ENCODE data around the gene SMPD3. TPM values are rescaled to one million over a fixed set of nuclear protein-coding genes. Genes with fewer than 3 reads are reported as not detected.

SMPD3 gene
- total and polyA plus RNA-seq, 2 donors (not counting 3 experiments of a cell fraction or from before 2014, with no cell fraction given) = not detected

DNA sequence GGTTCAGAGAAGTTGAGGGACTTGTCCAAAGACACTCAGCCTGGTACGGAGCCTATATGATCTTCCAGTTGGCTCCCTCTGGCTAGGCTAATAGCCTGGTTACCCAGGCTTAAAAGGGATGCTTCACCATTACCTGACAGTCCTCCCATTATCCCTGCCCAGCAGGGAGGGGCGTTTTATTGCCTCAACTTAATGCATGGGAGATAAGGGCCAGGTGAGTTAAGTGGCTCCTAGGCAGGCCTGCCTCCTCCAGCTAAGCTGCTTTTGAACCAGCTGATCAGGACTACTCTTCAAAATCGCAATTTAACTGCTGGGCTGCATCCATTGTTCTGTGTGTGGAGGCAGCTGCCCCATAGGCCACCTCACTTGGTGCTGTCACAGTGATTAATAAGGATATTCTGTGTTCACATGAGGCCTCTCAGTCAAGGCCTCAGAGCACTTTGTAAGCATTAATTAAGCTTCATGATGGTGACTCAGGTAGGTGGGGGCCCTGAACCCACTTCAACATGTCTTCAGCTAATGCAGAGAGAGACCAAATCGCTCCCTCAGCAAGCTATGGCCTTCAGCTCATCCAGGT is 27.9 kb downstream of the SMPD3 start:
- Histone ChIP-seq H3K27me3 (ENCODE audit: control insufficient read depth in 2 of 2, insufficient read depth in 2 of 2, low read length in 2 of 2) (peaks cover 4 to 5% of the 10 kb centered on the region in 2 experiments), H4K20me1 (replicated peaks; ENCODE audit: control insufficient read depth, extremely low read depth, insufficient read depth, low read length) (no peaks in the 10 kb centered on the region), H3K9me1 (replicated peaks; ENCODE audit: control insufficient read depth, extremely low read depth, insufficient read depth, low read length) (no peaks in the 10 kb centered on the region), H3K27ac (ENCODE audit: insufficient read depth, low read depth, low read length) (no peak overlapping the region), H3K4me3 (replicated peaks in 1 of 3; ENCODE audit: insufficient read depth in 1 of 3, low read depth in 1 of 3, low read length in 3 of 3) (no peak overlapping the region), H3K79me2 (ENCODE audit: control insufficient read depth, insufficient read depth, low read length) (no peaks in the 10 kb centered on the region), H3K4me1 (ENCODE audit: control insufficient read depth, extremely low read depth, insufficient read depth, low read length) (no peaks in the 10 kb centered on the region), H3K4me2 (ENCODE audit: insufficient read depth, low read length) (no peak overlapping the region), H3K9me3 (replicated peaks; ENCODE audit: control insufficient read depth, insufficient read depth, low read length) (no peaks in the 10 kb centered on the region), H3K36me3 (ENCODE audit: control insufficient read depth in 2 of 2, extremely low read depth in 1 of 2, insufficient read depth in 2 of 2, low read length in 2 of 2) (no peaks in the 10 kb centered on the region), H2AFZ (ENCODE audit: low read depth, low read length) (no peak overlapping the region), H3K9ac (replicated peaks; ENCODE audit: extremely low read depth, insufficient read depth, low read length) (no peak overlapping the region)
- CTCF ChIA-PET = interaction anchor here (0.7 kb wide), 1 partner anchor 11 kb away, joined by 3 read pairs; no protein-coding TSS in a partner anchor
- DNase-seq (ENCODE audit: low read depth, low spot score) (no peak), FAIRE-seq (no peak)
- POLR2A ChIA-PET = no interaction called here
- TF ChIP-seq GATA2 (IDR thresholded peaks at IDR 0.05; ENCODE audit: insufficient read depth, insufficient read length, low read depth, low read length) = no peak
- TF ChIP-seq, protein P1, sequence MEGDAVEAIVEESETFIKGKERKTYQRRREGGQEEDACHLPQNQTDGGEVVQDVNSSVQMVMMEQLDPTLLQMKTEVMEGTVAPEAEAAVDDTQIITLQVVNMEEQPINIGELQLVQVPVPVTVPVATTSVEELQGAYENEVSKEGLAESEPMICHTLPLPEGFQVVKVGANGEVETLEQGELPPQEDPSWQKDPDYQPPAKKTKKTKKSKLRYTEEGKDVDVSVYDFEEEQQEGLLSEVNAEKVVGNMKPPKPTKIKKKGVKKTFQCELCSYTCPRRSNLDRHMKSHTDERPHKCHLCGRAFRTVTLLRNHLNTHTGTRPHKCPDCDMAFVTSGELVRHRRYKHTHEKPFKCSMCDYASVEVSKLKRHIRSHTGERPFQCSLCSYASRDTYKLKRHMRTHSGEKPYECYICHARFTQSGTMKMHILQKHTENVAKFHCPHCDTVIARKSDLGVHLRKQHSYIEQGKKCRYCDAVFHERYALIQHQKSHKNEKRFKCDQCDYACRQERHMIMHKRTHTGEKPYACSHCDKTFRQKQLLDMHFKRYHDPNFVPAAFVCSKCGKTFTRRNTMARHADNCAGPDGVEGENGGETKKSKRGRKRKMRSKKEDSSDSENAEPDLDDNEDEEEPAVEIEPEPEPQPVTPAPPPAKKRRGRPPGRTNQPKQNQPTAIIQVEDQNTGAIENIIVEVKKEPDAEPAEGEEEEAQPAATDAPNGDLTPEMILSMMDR (IDR thresholded peaks at IDR 0.05; ENCODE audit: extremely low read depth in 1 of 2, insufficient read depth in 1 of 2, low read depth in 1 of 2, low read length in 2 of 2) = no peak
- TF ChIP-seq JUN (IDR thresholded peaks at IDR 0.05; ENCODE audit: borderline replicate concordance, insufficient read depth, insufficient read length, low read depth) = no peak
- BruUV-seq (replicated peaks) = no TSS peak
- dilution Hi-C loops (cut with MboI; ENCODE audit: extremely low pct_ligation_motif_present, low sequenced_read_pairs) = no loop called here
- intact Hi-C loops (cut with micrococcal nuclease) = no loop called here

DNA sequence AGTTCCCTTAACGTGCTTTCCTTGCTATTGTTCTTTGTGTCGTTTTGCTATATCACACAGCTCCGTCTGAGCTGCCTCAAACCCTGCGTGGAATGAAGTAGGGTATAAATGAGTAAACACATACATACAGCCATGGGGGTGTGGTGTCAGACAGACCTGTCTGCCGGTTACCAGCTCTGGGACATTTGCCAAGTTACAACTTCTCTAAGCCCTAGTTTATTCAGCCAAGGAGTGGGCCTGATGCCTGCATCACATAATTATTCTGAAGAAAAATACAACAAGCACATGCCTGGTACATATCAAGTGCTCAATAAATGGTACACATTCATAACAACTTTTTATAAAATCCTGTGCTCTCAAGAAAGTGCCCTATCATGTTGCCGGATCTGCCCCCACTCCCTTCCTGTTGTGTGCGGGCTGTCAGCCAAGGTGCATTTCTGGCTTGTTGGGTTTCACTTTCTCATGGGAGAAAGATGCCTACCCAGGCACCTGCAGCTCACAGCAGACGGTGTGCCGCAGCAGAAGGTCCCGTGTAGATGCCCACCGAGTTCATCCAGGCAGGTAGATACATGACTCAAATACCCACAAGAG is 30.5 kb downstream of the SMPD3 start:
- CTCF ChIA-PET = interaction anchor here (1.8 to 2.9 kb wide), 2 partner anchors 10 to 21 kb away, joined by 4 to 8 read pairs; no protein-coding TSS in a partner anchor

More for the DNA sequence above, 30.5 kb downstream of the SMPD3 start:
- FAIRE-seq (no peak), DNase-seq (ENCODE audit: low read depth, low spot score) (peak; percentile 9)
- Histone ChIP-seq H3K27me3 (ENCODE audit: control insufficient read depth in 2 of 2, insufficient read depth in 2 of 2, low read length in 2 of 2) (peaks cover 4 to 7% of the 10 kb centered on the region in 2 experiments), H2AFZ (ENCODE audit: low read depth, low read length) (no peak overlapping the region), H3K4me2 (ENCODE audit: insufficient read depth, low read length) (no peak overlapping the region), H3K4me1 (ENCODE audit: control insufficient read depth, extremely low read depth, insufficient read depth, low read length) (no peaks in the 10 kb centered on the region), H3K27ac (ENCODE audit: insufficient read depth, low read depth, low read length) (no peak overlapping the region), H3K9me1 (replicated peaks; ENCODE audit: control insufficient read depth, extremely low read depth, insufficient read depth, low read length) (no peaks in the 10 kb centered on the region), H4K20me1 (replicated peaks; ENCODE audit: control insufficient read depth, extremely low read depth, insufficient read depth, low read length) (no peaks in the 10 kb centered on the region), H3K9ac (replicated peaks; ENCODE audit: extremely low read depth, insufficient read depth, low read length) (no peak overlapping the region), H3K36me3 (ENCODE audit: control insufficient read depth in 2 of 2, extremely low read depth in 1 of 2, insufficient read depth in 2 of 2, low read length in 2 of 2) (no peaks in the 10 kb centered on the region), H3K79me2 (ENCODE audit: control insufficient read depth, insufficient read depth, low read length) (no peaks in the 10 kb centered on the region), H3K9me3 (replicated peaks; ENCODE audit: control insufficient read depth, insufficient read depth, low read length) (no peaks in the 10 kb centered on the region), H3K4me3 (replicated peaks in 1 of 3; ENCODE audit: insufficient read depth in 1 of 3, low read depth in 1 of 3, low read length in 3 of 3) (no peak overlapping the region)
- intact Hi-C loops (cut with micrococcal nuclease) (no loop called here), dilution Hi-C loops (cut with MboI; ENCODE audit: extremely low pct_ligation_motif_present, low sequenced_read_pairs) (no loop called here)
- POLR2A ChIA-PET = interaction anchor here (0.7 kb wide), 1 partner anchor 214 kb away, joined by 4 read pairs; no protein-coding TSS in a partner anchor
- TF ChIP-seq, protein P1 (IDR thresholded peaks at IDR 0.05; ENCODE audit: extremely low read depth in 1 of 2, insufficient read depth in 1 of 2, low read depth in 1 of 2, low read length in 2 of 2) = no peak
- no peak for TF ChIP-seq POLR2AphosphoS5 (IDR thresholded peaks at IDR 0.05; ENCODE audit: insufficient read depth, low read depth, low read length)
- TF ChIP-seq POLR2A (IDR thresholded peaks at IDR 0.05; ENCODE audit: low read depth, low read length) = no peak
- no peak for TF ChIP-seq MYC (IDR thresholded peaks at IDR 0.05; ENCODE audit: low read depth, low read length)
- no peak for TF ChIP-seq JUN (IDR thresholded peaks at IDR 0.05; ENCODE audit: borderline replicate concordance, insufficient read depth, insufficient read length, low read depth)
- TF ChIP-seq EZH2 (IDR thresholded peaks at IDR 0.05; ENCODE audit: borderline replicate concordance, low read depth, low read length, severe bottlenecking) = no peak
- no peak for TF ChIP-seq GATA2 (IDR thresholded peaks at IDR 0.05; ENCODE audit: insufficient read depth, insufficient read length, low read depth, low read length)
- no peak for TF ChIP-seq FOS (IDR thresholded peaks at IDR 0.05; ENCODE audit: borderline replicate concordance, insufficient read depth, low read length)
- TF ChIP-seq, protein P2, sequence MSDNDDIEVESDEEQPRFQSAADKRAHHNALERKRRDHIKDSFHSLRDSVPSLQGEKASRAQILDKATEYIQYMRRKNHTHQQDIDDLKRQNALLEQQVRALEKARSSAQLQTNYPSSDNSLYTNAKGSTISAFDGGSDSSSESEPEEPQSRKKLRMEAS (IDR thresholded peaks at IDR 0.05; ENCODE audit: insufficient read depth, insufficient read length) = no peak
- BruUV-seq (replicated peaks) = no TSS peak

All from endothelial cell of umbilical vein (primary cell).